HEK293 (cell line): Measurements from ENCODE around the gene SESN1.

ENCODE experiments used
- YY2 ChIP-seq: fragments of 450-650 bp; formaldehyde crosslinking; IDR thresholded peaks from 2 replicates; pipeline ENCODE4 v1.5.1; 2016; ENCODE audit warnings: missing biosample characterization, missing genetic modification characterization
- ZIC2 ChIP-seq: fragments of 450-650 bp; formaldehyde crosslinking; IDR thresholded peaks from 2 replicates; pipeline ENCODE4 v1.5.1; 2016; ENCODE audit warnings: missing biosample characterization, missing genetic modification characterization
- ZNF121 ChIP-seq: fragments of 450-650 bp; formaldehyde crosslinking; IDR thresholded peaks from 2 replicates; pipeline ENCODE4 v1.5.1; 2016; ENCODE audit warnings: missing biosample characterization, missing genetic modification characterization
- ZSCAN30 ChIP-seq: fragments of 450-650 bp; IDR thresholded peaks from 2 replicates; pipeline ENCODE4 v1.5.1; 2018; ENCODE audit warnings: missing biosample characterization, mild to moderate bottlenecking, missing genetic modification characterization, moderate library complexity
- TF ChIP-seq, protein P1 (sequence below): IDR thresholded peaks from 2 replicates; pipeline ENCODE4 v1.6.1; 2011; ENCODE audit warnings: mild to moderate bottlenecking, low read depth, low read length, borderline replicate concordance

DNA sequence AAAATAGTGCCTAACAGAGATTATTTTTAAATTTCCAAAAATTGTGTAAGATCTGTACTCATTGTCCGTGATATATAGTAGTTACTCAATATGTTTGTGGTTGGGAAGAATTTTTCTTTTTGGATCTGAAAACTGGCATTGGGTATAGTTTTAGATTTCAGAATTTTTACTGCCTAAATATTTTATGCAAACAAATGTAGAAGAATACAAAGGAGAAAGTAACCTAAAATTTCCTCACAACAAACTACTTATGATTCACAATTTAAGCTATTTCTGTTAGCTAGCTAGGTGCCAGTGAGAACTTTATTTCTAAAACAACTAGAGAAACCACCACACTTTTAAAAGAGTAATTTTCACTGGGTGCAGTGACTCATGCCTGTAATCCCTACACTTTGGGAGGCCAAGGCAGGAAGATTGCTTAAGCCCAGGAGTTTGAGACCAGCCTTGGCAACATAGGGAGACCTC is 38.8 kb downstream of the SESN1 start:
- TF ChIP-seq ZSCAN30 (tag by site-specific recombination) (no peak), YY2 (no peak), ZNF121 (tag by site-specific recombination) (no peak), ZIC2 (tag by site-specific recombination) (no peak)
- TF ChIP-seq, protein P1, sequence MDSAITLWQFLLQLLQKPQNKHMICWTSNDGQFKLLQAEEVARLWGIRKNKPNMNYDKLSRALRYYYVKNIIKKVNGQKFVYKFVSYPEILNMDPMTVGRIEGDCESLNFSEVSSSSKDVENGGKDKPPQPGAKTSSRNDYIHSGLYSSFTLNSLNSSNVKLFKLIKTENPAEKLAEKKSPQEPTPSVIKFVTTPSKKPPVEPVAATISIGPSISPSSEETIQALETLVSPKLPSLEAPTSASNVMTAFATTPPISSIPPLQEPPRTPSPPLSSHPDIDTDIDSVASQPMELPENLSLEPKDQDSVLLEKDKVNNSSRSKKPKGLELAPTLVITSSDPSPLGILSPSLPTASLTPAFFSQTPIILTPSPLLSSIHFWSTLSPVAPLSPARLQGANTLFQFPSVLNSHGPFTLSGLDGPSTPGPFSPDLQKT = no peak
